ENCODE results near the gene PMIS2.

Gene PMIS2

DNA sequence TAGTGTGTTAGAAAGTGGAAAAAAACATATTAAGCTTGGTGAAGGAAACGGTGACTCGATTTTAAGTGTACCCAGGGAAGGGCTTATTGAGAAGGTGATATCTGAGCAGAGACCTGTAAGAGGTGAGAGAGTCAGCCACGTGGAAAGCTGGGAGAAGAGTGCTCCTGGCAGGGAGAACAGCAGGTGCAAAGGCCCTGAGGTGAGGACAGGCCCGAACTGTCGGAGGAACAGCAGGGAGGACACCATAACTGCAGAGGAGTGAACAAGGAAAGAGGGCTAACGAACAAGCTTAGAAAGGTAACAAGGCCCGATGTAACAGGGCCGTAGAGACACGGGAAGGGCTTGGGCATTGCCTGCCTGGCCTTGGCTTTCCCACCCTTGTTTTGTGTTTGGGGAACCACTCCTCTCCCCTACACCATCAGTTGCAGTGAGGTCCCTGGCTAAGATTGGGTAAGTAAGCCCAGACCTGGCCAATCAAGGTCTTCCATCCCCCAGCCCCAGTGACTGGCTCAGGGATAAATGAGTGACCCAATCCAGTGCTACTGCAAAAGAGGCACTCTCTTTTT is 29.9 kb upstream of the PMIS2 start:
- no peak for DNase-seq (ENCODE audit: low read depth in 4 of 4, low spot score in 1 of 4)

DNA sequence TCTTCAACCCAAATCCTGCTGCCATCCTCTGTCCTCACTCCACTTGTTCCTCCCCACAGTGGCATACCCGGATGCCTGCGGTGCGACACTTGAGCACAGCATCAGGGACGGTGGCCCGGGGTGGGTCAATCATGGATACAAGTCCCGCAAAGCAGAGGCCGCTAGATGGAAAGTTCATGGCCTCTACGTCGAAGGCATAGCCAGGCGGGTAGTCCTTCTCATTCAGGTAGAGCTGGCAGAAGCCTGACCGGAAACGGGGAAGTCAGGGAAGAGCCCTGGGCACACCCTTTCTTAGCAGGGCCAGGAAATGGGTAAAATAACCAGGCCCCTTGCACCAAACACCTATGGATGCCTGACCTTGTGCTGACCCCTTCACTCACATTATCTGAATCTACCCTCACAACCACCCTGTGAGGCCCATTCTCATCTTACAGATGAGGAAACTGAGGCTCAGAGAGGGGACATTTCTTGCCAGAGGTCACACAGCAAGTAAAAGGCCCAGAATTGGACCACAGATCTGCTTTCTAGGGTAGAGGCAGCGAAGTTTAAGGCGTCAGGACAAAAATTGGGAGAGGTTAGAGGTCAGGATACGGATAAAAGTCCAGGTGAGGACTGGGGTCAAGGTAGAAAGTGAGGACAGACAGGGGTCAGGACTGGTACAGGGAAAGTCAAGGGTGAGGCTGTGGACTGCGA is 29.0 kb upstream of the PMIS2 start:
- DNase-seq (ENCODE audit: low read depth in 4 of 4, low spot score in 1 of 4): no peak

DNA sequence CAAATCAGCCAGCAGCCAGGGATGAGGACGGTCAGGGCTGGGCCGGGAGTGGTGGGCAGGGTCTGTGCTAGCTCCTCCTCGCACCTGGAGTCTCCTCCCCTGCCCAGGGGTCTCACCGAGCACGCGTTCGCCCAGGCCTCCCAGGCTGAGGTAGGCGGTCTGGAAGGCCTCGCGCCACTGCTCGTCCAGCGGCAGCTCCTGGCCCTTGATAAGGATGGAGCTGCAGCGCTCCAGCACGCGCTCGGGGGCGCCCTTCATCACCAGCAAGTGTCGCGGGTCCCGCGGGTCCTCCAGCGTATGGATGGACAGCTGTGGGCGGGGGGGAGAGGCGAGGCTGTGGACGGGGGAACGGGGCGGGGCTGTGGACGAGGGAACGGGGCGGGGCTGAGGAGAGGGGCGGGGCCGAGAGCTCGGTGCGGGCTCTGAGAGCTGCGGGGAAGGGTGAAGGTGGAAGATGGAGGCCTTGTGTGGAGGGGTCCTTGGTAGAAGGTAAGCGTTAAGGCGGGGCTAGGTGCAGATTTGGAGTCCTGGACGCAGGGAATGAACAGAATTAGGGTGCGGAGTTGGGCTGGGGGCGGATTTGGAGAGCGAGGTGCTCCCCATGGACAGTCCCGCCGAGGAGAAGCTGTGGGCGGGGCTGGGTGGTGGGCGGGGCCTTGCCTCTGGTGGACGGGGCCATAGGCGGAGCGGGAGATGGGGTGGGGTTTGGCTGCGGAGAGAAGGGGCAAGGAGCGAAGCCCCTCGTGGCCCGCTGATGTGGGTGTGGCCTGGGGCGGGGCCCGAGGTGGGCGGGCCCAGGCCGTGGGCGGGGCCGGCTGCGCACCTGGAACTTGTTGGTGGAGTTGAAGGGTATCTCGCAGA is 28.2 kb upstream of the PMIS2 start:
- DNase-seq (ENCODE audit: low read depth in 4 of 4, low spot score in 1 of 4): peak; percentile 23 to 60 (median 34)

DNA sequence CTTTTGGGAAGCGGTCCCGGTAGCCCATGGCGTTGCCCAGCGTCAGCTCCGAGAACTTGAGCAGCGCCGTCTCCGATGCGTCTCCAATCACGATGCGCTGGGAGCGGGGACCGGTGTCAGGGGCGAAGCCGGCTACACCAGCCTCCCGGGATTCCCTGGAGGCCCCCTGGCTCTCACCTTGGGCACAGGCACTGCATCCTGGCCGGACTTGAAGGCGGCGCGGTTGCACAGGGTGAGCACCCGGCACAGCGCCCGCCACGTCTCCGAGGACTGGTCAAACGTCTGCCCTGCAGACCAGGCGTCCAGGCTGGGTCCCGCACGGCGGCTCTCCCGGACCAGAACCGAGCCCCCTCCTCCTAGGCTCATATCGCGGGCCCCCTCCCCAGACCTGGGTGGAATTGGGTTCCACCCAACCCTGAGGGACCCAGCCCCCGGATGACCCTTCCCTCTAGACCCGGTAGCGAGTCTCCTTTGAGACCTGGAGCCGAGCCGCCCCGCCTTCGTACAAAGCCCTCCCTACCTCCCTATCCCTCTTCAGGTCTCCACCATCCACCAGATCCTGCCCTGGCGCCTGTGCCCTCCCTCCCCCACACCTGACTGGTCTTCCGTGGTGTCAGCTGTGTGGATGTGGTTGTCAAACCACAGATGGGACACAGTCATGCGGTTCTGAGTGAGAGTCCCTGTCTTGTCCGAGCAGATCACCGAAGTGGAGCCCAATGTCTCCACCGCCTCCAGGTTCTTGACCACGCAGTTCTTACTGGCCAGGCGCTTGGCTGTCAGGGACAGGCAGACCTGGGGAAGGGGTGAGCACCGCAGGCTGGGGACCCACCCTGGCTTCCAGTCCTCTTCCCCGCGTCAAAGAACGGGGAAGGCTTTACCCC is 27.3 kb upstream of the PMIS2 start:
- DNase-seq (ENCODE audit: low read depth in 4 of 4, low spot score in 1 of 4): no peak

DNA sequence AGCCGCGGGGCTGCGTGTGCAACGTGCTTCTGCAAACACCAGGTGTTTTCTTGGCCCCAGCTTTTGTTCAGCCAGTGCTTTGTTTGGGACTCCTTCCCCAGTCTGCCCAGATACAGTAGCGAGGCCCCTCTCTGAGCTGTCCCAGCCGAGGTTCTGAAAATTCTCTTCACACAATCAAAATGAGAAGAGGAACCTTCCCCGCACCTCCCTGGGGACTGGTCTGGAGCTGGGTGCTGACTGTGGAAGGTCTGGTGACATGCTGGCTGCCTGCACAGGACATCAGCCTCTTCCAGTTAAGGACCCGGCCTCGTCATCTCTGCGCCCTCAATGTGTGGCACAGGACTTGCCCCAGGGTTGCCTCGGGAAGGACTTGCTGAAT is 26.7 kb upstream of the PMIS2 start:
- DNase-seq (ENCODE audit: low read depth in 4 of 4, low spot score in 1 of 4): no peak

DNA sequence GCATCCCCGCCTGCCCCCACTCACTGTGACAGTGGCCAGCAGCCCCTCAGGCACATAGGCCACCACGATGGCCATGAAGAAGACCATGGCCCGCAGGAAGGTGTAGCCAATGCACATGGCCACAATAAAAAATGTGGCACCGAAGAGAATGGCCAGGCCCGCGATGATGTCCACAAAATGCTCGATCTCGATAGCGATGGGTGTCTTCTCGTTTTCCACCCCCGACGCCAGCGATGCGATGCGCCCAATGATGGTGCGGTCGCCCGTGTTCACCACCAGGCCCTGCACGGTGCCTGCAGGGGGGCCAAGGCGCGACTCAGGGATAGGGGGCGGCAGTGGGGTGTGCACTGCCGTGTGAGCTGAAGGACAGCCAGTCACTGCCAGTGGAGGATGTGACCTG is 26.2 kb upstream of the PMIS2 start:
- no peak for DNase-seq (ENCODE audit: low read depth in 4 of 4, low spot score in 1 of 4)

DNA sequence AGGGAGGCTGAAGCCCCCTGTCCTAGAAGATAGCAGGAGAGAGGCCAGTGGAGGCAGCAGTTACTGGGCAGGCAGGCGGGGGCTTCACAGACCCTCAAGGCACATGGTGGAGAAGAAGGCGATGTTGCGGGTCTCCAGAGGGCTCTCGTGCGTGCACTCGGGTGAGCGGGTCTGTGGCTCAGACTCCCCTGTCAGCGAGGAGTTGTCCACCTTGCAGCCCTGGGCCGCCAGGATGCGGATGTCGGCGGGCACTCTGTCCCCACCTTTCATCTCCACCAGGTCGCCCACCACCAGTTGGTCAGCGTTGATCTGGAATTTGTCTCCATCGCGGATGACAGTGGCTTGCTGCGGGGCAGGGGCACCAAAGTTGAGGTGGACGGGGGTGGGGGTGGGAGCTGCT is 25.7 kb upstream of the PMIS2 start:
- DNase-seq (ENCODE audit: low read depth in 4 of 4, low spot score in 1 of 4): no peak

DNA sequence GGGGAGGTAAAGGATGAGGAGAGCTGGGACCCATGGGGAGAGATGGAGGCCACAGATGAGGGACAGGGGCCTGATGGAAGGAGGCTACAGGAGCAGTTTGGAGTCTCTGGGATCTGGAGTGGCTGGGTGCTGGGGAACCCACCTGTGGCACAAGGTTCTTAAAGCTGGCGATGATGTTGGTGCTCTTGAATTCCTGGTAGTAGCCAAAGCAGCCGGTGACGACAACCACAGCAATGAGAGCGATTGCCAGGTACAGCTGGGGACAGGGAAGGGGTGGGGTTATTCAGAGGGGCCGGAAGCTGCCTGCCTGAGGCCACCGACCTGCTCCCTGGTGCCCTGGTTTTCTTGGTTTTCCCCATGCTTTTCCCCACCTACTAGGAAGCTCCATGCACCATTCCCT is 25.3 kb upstream of the PMIS2 start:
- no peak for DNase-seq (ENCODE audit: low read depth in 4 of 4, low spot score in 1 of 4)

DNA sequence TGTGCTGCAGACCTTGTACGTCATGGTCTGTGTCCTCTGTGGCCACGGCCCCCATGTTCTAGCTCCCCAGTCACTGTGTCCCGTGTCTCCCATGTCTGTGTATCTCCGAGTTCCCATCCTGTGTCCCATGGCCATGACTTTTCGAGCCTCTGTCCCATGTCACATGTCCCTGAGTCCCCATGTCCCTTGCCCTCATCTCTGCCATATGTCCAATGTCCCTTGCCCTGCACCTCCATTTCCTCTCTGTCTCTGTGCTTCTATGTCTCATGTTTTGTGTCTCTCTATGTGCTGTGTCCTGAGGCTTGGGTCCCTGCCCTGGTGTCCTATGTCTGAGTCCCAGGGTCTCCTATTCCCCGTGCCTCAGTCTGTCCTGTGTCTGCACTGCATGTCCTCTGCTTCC is 24.5 kb upstream of the PMIS2 start:
- no peak for DNase-seq (ENCODE audit: low read depth in 4 of 4, low spot score in 1 of 4)

DNA sequence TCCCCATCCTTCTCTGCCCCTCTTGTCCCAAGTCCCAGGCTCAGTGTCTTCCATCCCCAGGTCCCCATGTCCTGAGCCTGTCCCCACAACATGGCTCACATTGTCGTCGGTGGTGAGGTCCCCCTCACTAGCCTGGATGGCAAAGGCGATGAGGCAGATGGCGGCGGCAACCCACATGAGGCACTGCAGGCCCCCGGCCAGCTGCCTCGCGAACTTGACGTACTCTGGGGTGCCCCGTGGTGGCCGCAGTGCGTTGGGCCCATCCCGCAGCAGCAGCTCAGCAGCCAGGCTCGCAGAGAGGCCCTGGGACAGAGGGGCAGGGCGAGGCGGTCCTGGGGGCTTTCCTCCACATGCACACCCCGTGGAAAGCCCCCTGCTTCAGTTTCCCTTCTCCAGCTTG is 23.6 kb upstream of the PMIS2 start:
- DNase-seq (ENCODE audit: low read depth in 4 of 4, low spot score in 1 of 4): no peak

DNA sequence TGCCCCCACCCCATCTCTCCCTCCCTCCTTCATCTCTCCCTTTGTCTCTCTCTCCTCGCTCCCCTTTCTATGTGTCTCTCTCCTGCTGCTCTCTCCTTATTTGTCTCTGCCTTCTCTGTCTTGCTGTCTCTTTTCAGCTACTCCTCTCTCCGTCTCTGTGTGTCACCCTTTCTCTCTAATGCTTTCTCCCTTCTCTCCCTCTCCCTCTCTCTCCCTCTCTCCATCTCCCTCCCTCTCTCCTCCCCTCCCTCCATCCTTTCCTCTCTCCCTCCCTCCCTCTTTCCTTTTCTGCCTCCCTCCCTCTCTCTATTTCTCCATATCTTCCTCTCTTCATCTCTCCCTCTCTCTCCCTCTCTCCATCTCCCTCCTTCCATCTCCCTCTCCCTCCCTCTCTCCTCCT is 23.2 kb upstream of the PMIS2 start:
- DNase-seq (ENCODE audit: low read depth in 4 of 4, low spot score in 1 of 4): no peak

DNA sequence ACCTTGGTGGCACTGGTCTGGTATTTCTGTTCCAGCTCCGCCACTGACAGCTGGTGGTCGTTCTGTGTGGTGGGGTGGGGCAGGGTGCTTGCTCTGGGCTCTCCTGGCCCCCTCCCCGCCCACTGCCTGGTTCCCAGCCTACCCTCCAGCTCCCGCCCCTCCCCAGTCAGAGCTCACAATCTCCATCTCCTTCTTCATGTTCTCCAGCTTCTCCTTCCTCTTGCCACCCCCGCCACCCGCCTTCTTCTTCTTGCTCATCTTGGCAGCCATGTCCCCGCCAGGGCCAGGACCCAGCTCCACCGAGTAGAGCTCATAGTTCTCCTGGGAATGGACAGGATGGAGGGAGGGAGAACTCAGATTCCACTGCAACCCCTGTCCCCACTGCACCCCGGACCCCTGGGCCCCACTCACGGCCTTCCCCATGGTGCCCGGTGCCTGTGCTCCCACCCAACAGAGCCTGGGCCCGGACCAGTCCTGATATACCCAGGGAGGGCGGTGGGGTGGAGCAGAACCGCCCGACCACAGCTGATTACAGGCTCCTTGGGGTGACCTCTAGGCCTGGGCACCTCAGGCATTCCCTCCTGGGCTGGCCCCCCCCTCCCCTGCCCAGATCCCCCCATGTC is 22.7 kb upstream of the PMIS2 start, which contains the start of gene ATP4A:
Gene ATP4A, minus strand, starts transcription at position 452 of the 623 bp plus-strand sequence. Its CDS starts 29 bp downstream, at position 423.
- no peak for DNase-seq (ENCODE audit: low read depth in 4 of 4, low spot score in 1 of 4)

DNA sequence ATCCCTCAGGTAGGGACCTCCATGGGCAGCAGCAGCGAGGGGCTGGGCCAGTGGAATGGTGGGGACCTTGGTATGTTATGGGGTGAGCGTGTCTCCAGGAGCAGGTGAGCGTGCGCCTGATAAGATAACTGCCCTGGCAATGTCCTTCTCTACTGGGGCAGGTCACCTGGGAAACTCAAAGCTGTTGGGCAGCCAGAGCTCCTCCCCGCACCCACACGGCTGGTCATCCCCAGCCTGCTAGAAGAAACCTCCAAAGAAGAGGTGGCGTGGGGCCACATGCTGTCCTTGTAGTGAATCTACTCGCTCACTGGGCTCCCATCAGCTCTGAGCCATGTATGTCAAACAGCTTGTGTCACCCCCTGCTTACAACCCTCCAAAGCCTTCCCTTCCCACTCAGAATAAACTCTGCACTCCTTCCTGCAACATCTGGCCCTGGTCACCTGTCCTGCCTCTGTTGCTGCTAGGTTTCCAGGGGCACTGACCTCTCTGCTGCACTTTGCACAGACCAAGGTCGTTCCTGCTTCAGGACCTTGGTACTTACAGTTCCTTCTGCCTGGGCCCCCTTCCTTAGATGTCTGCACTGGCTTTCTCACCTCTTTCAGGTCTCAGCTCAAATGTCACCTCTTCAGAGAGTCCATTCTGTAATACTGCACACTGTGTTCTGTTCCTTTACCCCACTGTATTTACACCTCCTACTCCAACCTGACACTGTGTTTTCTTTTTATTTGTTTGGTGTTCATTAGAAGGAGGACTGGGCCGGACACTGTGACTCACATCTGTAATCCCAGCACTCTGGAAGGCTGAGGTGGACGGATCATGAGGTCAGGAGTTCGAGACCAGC is 20.7 kb upstream of the PMIS2 start:
- no peak for DNase-seq (ENCODE audit: low read depth in 4 of 4, low spot score in 1 of 4)

DNA sequence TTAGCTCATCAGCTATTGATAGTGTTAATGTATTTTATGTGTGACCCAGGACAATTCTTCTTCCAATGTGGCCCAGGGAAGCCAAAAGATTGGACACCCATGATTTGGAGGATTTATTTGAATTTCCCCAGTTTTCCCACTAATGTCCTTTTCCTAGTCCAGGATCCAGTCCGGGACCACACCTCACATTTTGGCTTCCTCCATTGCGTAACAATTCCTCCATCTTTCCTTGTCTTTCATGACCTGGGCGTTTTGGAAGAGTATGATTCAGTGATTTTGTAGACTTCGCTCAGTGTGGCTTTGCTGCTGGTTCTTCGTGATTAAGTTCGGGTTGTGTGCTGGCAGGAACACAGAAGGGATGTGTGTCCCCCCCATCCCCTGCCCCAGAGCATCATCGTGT is 19.2 kb upstream of the PMIS2 start:
- DNase-seq (ENCODE audit: low read depth in 4 of 4, low spot score in 1 of 4): no peak

DNA sequence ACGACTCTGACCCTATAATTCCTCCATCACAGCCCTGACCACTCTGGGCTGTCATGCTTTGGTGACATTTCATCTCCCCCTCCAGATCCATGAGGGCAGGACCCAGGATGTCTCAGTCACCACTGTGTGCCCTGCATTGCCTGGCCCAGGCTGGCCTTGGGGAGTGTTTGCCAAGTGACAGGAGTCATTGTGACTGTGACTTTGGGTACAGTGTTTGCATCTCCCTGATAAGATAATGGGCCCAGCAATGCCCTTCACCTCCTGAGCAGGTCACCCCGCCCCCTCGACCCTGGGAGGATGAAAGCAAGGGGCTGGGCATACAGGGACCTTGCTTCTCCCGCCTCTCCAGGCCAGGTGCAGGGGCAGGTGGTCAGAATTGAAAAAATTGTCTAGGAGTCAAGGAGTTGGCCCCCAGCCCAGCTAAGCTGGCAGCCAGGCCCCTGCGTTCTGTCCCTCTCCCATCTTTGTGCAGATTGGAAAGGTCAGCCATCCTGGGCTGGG is 16.6 kb upstream of the PMIS2 start:
- DNase-seq (ENCODE audit: low read depth in 4 of 4, low spot score in 1 of 4): no peak

DNA sequence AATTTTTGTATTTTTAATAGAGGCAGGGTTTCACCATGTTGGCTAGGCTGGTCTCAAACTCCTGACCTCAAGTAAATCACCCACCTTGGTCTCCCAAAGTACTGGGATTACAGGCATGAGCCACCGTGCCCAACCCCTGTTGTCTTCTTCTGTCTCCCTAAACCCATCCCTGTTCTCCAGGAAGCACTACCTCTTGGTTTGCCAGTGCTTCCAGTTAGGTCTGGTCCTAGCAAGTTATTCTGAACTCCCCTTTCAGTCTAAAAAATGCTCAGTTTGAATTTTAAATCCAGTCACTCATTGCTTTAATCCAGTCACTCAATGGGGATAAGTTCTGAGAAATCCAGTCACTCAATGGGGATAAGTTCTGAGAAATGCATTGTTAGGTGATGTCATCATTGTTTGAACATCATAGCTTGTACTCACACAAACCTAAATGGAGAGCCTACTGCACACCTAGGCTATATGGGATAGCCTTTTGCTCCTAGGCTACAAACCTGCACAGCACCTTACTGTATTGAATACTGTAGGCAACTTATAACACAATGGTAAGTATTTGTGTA is 14.5 kb upstream of the PMIS2 start:
- DNase-seq (ENCODE audit: low read depth in 4 of 4, low spot score in 1 of 4): no peak

DNA sequence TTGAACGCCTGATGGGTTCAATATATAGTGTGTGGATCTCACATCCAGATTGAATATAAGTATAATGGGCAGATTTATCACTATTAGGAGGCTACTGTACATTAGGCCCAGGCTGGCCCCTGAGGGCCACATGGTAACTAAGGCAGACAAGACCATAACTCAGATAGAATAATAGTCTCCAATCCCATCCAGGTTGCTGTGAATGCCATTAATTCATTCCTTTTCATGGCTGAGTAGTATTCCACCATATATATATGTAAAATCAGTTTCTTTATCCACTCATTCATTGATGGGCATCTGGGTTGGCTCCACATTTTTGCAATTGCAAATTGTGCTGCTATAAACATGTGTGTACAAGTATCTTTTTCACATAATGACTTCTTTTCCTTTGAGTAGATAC is 8.1 kb upstream of the PMIS2 start:
- DNase-seq (ENCODE audit: low read depth in 4 of 4, low spot score in 1 of 4): no peak

DNA sequence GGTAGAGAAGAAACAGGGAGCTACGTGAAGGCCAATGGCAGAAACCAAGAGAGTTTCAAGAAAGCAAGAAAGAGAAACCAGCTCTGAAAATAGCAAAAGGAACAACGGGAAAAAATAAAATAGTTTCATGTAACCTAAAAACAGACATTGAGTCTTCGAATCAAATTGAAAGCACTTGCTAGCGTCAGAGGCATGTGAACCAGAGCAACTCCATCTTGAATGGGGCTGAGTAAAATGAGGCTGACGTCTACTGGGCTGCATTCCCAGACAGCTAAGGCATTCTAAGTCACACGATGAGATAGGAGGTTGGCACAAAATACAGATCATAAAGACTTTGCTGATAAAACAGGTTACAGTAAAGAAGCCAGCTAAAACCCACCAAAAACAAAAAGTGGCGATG is 7.3 kb upstream of the PMIS2 start:
- DNase-seq (ENCODE audit: low read depth in 4 of 4, low spot score in 1 of 4): no peak

DNA sequence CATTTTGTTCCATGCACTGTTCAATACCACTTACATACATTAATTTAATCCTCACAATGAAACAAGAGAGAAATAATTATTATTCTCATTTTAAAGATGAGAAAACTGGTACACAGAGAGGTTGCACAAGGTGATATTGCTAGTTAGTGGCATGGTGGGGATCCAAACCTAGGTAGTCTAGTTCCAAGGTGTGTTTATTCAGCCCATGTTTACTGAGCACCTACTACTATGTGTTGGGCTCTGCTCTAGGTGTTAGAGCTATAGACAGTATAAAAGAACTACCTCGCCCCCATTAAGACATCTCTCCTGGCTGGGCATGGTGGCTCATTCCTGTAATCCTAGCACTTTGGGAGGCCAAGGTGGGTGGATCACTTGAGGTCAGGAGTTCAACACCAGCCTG is 3.2 kb upstream of the PMIS2 start:
- no peak for DNase-seq (ENCODE audit: low read depth in 4 of 4, low spot score in 1 of 4)
